ENCODE data around the gene SPOCD1. TPM values are rescaled to one million over a fixed set of nuclear protein-coding genes. Genes with fewer than 3 reads are reported as not detected.

The SPOCD1 gene
- total and polyA plus RNA-seq, 10 donors = 0.74 to 5.0 (median 3.0) TPM

- Histone ChIP-seq H3K27ac (no peak overlapping the region), H3K4me3 (peak overlapping the region; percentile 35 to 69 (median 49)), H3K4me1 (peaks cover 21 to 56% (median 51%) of the 10 kb centered on the region in 6 donors), H3K36me3 (no peaks in the 10 kb centered on the region), H3K27me3 (replicated peaks in 1 of 7) (peaks cover 0 to 65% (median 22%) of the 10 kb centered on the region in 7 donors), H3K9me3 (no peaks in the 10 kb centered on the region)
- TF ChIP-seq POLR2AphosphoS5 (IDR thresholded peaks at IDR 0.05) = peak in 2 of 3 donors; percentile 5 to 7
- TF ChIP-seq POLR2A (IDR thresholded peaks at IDR 0.05) = no peak
- intact Hi-C loops (cut with DNase I; ENCODE audit: low total_unique reads) = no loop called here
- peak; percentile 88 for DNase-seq
- 2 to 4% (median 2%) methylated on average over 32 to 63 of the region's 63 CpGs for WGBS, 5 donors
Observed at GRCh38 chr1:31760471-31761470, 55.1 kb downstream of the SPOCD1 start.

- peaks cover 0 to 52% (median 19%) of the 10 kb centered on the region in 7 donors for H3K27me3 ChIP-seq (replicated peaks in 1 of 7)
- peaks cover 26 to 63% (median 56%) of the 10 kb centered on the region in 6 donors for H3K4me1 ChIP-seq
- TF ChIP-seq POLR2A (IDR thresholded peaks at IDR 0.05) (no peak), POLR2AphosphoS5 (IDR thresholded peaks at IDR 0.05) (no peak), CTCF (IDR thresholded peaks at IDR 0.05 in 8 of 11, conservative IDR thresholded peaks at IDR 0.05 in 3 of 11) (no peak)
- 89 to 93% (median 90%) methylated on average over 10 of the region's 10 CpGs for WGBS, 5 donors
- DNase-seq = no peak
- intact Hi-C loops (cut with DNase I; ENCODE audit: low total_unique reads) = no loop called here
- no peaks in the 10 kb centered on the region for H3K36me3 ChIP-seq
- H3K27ac ChIP-seq = no peak overlapping the region
- no peak overlapping the region for H3K4me3 ChIP-seq
- no peaks in the 10 kb centered on the region for H3K9me3 ChIP-seq
Observed at GRCh38 chr1:31759298-31760023, 56.4 kb downstream of the SPOCD1 start.

GRCh38 chr1:31758823-31759222 is 57.0 kb downstream of the SPOCD1 start:
- intact Hi-C loops (cut with DNase I; ENCODE audit: low total_unique reads) = no loop called here
- DNase-seq = no peak
- Histone ChIP-seq H3K4me3 (no peak overlapping the region), H3K36me3 (no peaks in the 10 kb centered on the region), H3K27ac (no peak overlapping the region), H3K27me3 (replicated peaks in 1 of 7) (peaks cover 0 to 49% (median 17%) of the 10 kb centered on the region in 7 donors), H3K4me1 (peaks cover 30 to 66% (median 60%) of the 10 kb centered on the region in 6 donors), H3K9me3 (no peaks in the 10 kb centered on the region)
- 93 to 96% (median 94%) methylated on average over 7 of the region's 7 CpGs for whole genome bisulfite sequencing, 5 donors
- TF ChIP-seq POLR2AphosphoS5 (IDR thresholded peaks at IDR 0.05) (no peak), POLR2A (IDR thresholded peaks at IDR 0.05) (no peak), CTCF (IDR thresholded peaks at IDR 0.05 in 8 of 11, conservative IDR thresholded peaks at IDR 0.05 in 3 of 11) (no peak)

GRCh38 chr1:31757989-31758388 is 57.8 kb downstream of the SPOCD1 start:
- intact Hi-C loops (cut with DNase I; ENCODE audit: low total_unique reads) = no loop called here
- Histone ChIP-seq H3K9me3 (no peaks in the 10 kb centered on the region), H3K36me3 (no peaks in the 10 kb centered on the region), H3K27ac (no peak overlapping the region), H3K27me3 (replicated peaks in 1 of 7) (peaks cover 0 to 41% (median 17%) of the 10 kb centered on the region in 7 donors), H3K4me1 (peaks cover 30 to 66% (median 60%) of the 10 kb centered on the region in 6 donors), H3K4me3 (no peak overlapping the region)
- no peak for TF ChIP-seq POLR2AphosphoS5 (IDR thresholded peaks at IDR 0.05)
- TF ChIP-seq POLR2A (IDR thresholded peaks at IDR 0.05) = no peak
- no peak for TF ChIP-seq CTCF (IDR thresholded peaks at IDR 0.05 in 8 of 11, conservative IDR thresholded peaks at IDR 0.05 in 3 of 11)
- WGBS, 5 donors = 91 to 99% (median 98%) methylated on average over 6 of the region's 6 CpGs
- no peak for DNase-seq

All from spleen (tissue), 11 donors.